Stimulated activated CD4-positive, alpha-beta T cell treated with anti-CD3 and anti-CD28 coated beads, Interleukin-2, amount 100 ng/mL, for 48 hours (primary cell): Measurements from ENCODE around the gene AGAP3.

Experiments used
- DNase-seq, 2 donors: peaks; one replicate each; pipeline ENCODE4 v3.0.0-alpha.2; 2020

The AGAP3 gene

DNA sequence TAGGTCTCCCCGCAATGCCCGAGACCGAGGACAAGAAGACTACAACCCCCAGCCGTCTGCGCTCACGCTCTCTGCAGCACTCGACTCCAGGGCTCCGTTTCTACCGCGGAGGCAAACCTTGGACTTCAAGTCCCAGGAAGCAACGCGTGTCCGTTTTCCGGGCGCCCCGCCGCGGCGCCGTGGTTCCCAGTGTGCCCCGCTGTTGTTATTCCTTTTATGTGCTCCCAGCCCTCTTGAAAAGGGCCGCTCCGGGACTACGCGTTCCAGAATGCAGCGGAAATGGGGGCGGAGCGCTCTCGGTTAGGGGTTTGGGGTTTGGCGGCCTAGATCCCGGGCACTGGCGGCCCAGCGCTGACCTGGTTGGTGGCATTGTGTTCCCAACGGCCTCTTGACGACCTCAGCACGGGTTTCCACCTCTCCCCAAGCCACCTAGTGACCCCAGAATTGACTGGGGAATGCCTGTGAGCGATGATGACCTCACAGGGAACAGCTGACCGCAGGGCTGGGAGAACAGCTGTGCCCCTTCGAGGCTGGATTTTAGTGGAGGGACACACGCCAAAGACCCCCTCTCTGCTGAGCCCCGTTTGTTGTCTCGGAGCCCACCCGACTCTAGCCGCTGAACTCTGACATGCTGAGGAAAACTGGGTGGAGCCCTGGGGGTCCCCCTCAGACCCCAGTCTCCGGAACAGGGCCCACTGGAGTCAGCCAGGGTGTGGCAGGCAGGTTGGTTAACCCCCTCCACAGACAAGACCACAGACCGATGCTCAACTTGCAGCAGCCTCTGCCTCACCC lies 28.1 kb upstream of the AGAP3 start:
- peak; percentile 90 to 91 for DNase-seq

- DNase-seq: no peak
Measured at GRCh38 chr7:151058781-151059366, 27.4 kb upstream of the AGAP3 start.

DNA sequence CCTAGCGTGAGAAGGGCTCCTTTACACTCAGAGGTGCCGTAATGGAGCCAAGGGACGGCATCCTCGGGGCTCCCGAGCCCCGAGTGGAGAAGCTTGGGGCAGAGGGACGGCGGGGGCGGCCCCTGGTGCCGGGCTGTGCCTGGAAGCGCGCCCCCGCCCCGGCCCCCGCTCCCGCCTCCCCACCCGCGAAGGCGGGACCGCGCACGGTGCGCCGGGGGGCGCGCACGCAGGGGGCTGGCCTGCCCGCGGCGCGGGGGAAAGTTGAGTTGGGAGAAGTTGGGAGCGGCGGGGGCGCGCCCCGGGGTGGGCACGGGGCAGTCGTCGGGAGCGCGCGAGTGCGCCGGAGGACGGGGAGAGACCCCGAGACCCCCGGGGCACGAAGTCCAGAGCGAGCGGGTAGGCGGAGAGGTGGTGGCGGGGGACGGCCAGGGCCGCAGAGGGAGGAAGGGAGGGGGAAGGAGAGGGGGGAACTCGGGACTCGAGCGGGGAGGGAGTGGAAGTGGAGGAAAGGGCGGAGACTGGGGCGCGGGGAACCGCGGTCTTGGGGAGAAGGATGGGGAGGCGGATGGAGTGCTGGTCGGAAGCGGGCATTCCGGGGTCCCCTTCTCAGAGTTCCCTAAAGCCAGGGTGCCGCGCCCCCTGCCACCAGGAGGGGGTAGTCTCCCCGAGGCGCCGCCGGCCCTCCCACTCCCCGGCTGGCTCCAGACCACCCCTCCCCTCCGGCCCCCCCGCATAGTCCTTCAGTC lies 26.7 kb upstream of the AGAP3 start, which contains the start of gene SLC4A2:
TSS of gene SLC4A2 (plus strand) at position 223 of the 746 bp plus-strand sequence. CDS start 2,399 bp downstream, outside the sequence.
- peak; percentile 64 to 65 for DNase-seq

GRCh38 chr7:151060113-151060415 lies 26.2 kb upstream of the AGAP3 start:
- DNase-seq: no peak

- no peak for DNase-seq
Measured at GRCh38 chr7:151060416-151061212, 25.7 kb upstream of the AGAP3 start.

- no peak for DNase-seq
Measured at GRCh38 chr7:151061213-151062110, 24.8 kb upstream of the AGAP3 start.

GRCh38 chr7:151062111-151062398 lies 24.2 kb upstream of the AGAP3 start:
- DNase-seq: no peak

DNA sequence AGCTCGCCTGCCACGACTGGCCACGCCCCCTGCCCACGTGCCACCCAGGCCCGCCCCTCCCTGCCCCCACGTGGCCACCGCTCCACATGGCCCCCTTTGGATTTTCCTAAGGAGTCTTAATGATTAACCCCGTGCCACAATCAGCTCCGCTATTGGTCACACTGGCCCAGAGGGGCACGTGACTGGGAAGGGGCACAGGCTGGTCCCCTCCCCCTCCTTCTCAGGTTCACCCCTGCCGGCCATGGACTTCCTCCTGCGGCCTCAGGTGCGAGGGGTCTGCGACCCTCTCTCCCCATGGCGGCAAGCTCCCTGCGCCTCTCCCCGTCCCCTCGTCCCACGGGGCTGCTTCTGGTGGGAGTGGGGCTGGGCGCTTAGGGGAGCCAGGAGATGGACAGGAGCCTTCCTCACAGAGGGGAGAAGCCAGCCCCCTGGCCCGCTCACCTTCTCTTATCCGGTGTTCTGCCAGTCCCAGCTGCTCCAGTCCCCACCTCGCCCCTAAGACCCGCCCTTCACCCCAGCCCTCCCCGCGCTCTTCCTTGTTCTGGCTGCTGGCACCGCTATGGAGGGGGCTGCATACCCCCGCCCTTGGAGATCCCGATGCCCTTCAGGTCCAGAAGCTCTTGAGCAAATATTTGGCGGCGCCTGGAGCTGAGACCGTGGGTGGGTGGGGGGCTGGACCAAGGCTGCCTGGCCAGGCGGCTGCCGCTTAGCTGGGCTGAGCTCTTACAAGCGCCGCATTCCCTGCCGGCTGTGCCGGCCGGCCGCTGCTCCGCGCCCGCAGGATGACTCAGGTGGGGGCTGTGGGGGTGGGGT lies 23.7 kb upstream of the AGAP3 start:
- DNase-seq: no peak

DNA sequence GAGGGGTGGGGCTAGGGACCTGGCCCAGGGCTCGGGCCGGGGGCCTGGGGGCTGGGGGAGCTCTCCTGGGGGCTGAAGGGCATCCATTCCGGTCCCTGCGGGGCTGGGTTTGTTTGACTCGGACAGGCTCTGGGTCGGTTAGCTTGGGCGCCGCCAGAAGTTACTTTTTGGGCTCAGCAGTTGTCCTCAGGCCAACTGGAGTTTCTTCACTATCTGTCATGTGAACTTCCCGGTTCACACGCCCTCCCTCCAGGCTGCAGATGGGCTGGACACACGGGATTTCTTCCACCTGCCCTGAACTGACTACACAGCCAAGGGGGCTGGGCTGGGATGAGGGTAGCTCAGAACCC lies 23.1 kb upstream of the AGAP3 start:
- DNase-seq: no peak

- DNase-seq: no peak
Measured at GRCh38 chr7:151064454-151064853, 21.8 kb upstream of the AGAP3 start.

- DNase-seq: no peak
Measured at GRCh38 chr7:151064993-151065392, 21.3 kb upstream of the AGAP3 start.

DNA sequence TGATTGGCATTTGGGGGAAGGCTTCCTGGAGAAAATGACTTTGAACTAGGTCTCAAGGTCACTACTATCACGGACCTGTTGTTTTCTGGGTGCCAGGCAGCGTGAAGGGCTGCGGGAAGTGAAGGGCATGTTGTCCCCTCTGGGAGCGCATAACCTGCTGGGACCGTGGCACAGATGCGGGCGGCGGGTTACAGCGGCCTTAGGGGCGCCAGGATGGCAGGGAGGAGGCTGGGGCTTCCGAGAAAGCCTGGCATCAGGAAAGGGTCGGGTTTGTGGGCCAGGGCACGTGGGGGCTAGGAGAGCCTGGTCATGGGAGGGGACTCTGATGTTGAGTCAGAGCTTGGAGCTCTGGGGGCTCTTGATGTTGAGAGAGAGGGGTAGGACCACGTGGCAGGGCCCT lies 20.8 kb upstream of the AGAP3 start:
- no peak for DNase-seq

GRCh38 chr7:151066273-151066974 lies 19.9 kb upstream of the AGAP3 start:
- DNase-seq: no peak

DNA sequence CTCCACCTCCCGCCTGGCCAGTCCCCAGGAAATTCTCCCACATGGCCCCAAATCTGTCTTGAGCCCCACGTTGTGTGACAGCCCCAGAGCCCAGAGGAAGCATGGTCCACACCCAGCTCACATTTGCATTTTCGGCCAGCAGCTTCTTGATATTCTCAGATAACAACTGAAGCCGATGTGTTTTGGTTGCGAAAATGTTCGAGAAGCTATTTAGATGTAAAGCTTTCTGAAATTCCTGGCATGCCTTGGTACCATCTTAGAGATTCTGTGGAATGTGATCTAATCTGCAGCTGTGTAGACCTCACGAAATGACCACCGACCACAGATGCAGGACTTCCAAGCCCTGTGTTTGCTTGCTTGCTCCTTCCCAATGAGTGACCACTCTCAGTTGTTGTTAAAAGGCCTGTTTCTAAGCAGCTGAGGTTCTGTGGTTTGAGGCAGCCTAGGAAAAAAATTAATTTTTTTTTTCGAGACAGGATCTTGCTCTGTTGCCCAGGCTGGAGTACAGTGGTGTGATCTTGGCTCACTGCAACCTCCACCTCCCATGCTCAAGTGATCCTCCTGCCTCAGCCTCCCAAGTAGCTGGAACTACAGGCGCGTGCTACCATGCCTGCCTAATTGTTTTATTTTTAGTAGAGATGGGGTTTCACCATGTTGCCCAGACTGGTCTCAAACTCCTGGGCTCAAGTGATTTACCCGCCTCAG lies 18.1 kb upstream of the AGAP3 start:
- DNase-seq: no peak

DNA sequence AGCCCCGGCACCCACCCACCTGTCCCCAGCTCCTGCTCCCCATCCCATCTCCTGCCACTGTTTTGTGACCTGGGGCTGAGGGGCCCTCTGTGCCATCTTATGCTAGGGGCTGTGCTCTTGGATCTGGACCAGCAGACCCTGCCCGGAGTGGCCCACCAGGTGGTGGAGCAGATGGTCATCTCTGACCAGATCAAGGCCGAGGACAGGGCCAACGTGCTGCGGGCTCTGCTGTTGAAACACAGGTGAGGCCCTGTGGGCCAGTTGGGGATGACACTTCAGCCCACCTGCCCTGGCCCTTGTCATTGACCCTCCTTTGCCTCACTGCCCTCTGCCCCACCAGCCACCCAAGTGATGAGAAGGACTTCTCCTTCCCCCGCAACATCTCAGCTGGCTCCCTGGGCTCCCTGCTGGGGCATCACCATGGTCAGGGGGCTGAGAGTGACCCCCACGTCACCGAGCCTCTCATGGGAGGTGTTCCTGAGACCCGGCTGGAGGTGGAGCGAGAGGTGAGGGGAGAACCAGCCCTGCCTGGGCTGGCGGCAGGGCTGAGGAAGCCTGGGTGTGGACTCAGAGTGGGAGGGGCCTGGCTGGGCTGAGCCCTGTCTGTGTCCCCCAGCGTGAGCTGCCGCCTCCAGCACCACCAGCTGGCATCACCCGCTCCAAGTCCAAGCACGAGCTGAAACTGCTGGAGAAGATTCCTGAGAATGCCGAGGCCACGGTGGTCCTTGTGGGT lies 16.3 kb upstream of the AGAP3 start:
- DNase-seq: no peak

DNA sequence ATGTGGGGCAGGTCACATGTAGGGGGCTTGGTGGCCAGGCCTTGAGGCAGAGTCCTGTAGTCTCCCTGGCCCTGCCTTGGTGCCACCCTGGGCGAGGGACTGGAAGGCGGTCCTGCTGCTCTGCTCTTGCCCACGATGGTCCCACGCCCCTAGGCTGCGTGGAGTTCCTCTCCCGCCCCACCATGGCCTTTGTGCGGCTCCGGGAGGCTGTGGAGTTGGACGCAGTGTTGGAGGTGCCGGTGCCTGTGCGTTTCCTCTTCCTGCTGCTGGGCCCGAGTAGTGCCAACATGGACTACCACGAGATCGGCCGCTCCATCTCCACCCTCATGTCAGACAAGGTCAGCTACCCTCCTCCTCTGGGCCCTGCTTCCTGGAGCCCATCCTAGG lies 15.7 kb upstream of the AGAP3 start:
- DNase-seq: no peak

DNA sequence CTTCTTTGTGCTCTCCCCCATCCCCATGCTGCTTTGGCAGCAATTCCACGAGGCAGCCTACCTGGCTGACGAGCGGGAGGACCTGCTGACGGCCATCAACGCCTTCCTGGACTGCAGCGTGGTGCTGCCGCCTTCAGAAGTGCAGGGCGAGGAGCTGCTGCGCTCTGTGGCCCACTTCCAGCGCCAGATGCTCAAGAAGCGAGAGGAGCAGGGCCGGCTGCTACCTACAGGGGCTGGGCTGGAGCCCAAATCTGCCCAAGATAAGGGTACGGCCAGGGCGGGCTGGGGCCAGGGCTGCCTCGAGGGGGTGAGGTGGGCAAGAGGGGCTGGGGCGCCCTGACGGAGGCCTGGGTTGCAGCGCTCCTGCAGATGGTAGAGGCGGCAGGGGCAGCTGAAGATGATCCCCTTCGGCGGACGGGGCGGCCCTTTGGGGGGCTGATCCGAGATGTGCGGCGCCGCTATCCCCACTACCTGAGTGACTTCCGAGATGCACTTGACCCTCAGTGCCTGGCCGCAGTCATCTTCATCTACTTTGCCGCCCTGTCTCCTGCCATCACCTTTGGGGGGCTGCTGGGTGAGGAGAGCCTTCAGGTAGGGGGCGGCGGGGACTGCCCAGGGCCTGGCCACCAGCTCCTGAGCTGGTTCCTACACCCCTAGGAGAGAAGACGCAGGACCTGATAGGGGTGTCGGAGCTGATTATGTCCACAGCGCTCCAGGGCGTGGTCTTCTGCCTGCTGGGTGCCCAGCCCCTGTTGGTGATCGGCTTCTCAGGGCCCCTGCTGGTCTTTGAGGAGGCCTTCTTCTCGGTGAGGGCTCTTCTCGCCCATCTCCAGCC lies 15.0 kb upstream of the AGAP3 start:
- no peak for DNase-seq

- DNase-seq: no peak
Measured at GRCh38 chr7:151073990-151074389, 12.3 kb upstream of the AGAP3 start.
